ENCODE results near the gene XPOT.

- TF ChIP-seq, protein P1, sequence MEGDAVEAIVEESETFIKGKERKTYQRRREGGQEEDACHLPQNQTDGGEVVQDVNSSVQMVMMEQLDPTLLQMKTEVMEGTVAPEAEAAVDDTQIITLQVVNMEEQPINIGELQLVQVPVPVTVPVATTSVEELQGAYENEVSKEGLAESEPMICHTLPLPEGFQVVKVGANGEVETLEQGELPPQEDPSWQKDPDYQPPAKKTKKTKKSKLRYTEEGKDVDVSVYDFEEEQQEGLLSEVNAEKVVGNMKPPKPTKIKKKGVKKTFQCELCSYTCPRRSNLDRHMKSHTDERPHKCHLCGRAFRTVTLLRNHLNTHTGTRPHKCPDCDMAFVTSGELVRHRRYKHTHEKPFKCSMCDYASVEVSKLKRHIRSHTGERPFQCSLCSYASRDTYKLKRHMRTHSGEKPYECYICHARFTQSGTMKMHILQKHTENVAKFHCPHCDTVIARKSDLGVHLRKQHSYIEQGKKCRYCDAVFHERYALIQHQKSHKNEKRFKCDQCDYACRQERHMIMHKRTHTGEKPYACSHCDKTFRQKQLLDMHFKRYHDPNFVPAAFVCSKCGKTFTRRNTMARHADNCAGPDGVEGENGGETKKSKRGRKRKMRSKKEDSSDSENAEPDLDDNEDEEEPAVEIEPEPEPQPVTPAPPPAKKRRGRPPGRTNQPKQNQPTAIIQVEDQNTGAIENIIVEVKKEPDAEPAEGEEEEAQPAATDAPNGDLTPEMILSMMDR (conservative IDR thresholded peaks at IDR 0.05): no peak
- no peak for TF ChIP-seq ZFX (IDR thresholded peaks at IDR 0.05)
Measured at GRCh38 chr12:64457466-64457865, 53.3 kb downstream of the XPOT start.

Measured in C4-2B (cell line).